ENCODE measurements around the gene HBS1L. TPM values are rescaled to one million over a fixed set of nuclear protein-coding genes. Genes with fewer than 3 reads are reported as not detected.
A peak's percentile ranks its signal among the peaks of the same experiment; 100 is the strongest.

Gene HBS1L
- total and polyA plus RNA-seq, 9 of the 15 experiments (the other 6 are each of a cell fraction or from before 2014, with no cell fraction given), result 101 to 199 (median 145) TPM

DNA sequence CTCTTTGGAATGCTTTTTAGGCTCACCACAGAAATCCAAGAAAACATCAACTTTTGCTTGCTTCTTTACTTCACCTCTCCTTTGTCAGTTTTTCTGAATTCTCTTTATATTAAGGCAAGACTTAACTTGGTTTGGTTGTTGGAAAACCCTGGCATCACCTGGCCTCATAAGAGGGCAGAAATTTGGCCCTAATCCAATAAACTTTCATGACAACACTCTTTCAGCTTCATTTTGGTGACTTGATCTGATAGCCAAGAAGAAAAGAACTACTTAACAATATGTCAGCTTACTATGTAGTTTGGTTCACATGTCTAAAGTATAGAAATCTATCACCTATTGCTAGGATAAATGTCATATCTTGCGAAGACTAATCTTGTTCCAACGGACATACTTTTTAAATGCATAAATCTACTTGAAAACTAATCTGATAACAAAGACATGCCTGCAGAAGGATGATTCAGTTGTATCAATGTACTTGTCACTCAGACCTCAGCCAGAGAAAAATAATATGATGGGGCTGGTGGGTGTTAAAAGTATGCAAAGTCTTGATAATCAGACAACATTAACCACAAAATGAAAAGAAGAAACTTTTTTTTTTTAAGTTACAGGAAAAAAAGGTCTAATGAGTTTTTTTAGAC lies 19.3 kb upstream of the HBS1L start (continued):
- TF ChIP-seq, protein P1, sequence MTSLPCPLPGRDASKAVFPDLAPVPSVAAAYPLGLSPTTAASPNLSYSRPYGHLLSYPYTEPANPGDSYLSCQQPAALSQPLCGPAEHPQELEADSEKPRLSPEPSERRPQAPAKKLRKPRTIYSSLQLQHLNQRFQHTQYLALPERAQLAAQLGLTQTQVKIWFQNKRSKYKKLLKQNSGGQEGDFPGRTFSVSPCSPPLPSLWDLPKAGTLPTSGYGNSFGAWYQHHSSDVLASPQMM (CRISPR knock-in tag; IDR thresholded peaks at IDR 0.05), result no peak
- no peak for TF ChIP-seq NCOA4 (IDR thresholded peaks at IDR 0.05; ENCODE audit: partially characterized antibody)
- TF ChIP-seq, protein P2, sequence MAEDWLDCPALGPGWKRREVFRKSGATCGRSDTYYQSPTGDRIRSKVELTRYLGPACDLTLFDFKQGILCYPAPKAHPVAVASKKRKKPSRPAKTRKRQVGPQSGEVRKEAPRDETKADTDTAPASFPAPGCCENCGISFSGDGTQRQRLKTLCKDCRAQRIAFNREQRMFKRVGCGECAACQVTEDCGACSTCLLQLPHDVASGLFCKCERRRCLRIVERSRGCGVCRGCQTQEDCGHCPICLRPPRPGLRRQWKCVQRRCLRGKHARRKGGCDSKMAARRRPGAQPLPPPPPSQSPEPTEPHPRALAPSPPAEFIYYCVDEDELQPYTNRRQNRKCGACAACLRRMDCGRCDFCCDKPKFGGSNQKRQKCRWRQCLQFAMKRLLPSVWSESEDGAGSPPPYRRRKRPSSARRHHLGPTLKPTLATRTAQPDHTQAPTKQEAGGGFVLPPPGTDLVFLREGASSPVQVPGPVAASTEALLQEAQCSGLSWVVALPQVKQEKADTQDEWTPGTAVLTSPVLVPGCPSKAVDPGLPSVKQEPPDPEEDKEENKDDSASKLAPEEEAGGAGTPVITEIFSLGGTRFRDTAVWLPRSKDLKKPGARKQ (CRISPR knock-in tag; IDR thresholded peaks at IDR 0.05), result no peak
- no peak for TF ChIP-seq SMC3 (conservative IDR thresholded peaks at IDR 0.05; ENCODE audit: insufficient read depth, low read depth, low read length)
- TF ChIP-seq, protein P3, sequence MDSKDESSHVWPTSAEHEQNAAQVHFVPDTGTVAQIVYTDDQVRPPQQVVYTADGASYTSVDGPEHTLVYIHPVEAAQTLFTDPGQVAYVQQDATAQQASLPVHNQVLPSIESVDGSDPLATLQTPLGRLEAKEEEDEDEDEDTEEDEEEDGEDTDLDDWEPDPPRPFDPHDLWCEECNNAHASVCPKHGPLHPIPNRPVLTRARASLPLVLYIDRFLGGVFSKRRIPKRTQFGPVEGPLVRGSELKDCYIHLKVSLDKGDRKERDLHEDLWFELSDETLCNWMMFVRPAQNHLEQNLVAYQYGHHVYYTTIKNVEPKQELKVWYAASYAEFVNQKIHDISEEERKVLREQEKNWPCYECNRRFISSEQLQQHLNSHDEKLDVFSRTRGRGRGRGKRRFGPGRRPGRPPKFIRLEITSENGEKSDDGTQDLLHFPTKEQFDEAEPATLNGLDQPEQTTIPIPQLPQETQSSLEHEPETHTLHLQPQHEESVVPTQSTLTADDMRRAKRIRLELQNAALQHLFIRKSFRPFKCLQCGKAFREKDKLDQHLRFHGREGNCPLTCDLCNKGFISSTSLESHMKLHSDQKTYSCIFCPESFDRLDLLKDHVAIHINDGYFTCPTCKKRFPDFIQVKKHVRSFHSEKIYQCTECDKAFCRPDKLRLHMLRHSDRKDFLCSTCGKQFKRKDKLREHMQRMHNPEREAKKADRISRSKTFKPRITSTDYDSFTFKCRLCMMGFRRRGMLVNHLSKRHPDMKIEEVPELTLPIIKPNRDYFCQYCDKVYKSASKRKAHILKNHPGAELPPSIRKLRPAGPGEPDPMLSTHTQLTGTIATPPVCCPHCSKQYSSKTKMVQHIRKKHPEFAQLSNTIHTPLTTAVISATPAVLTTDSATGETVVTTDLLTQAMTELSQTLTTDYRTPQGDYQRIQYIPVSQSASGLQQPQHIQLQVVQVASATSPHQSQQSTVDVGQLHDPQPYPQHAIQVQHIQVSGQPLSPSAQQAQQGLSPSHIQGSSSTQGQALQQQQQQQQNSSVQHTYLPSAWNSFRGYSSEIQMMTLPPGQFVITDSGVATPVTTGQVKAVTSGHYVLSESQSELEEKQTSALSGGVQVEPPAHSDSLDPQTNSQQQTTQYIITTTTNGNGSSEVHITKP (IDR thresholded peaks at IDR 0.05; ENCODE audit: partially characterized antibody), result no peak
- no peak for TF ChIP-seq NFYB (IDR thresholded peaks at IDR 0.05; ENCODE audit: extremely low read depth, insufficient read length)
- no peak for TF ChIP-seq ILF3 (IDR thresholded peaks at IDR 0.05; ENCODE audit: borderline replicate concordance)
- TF ChIP-seq SOX6 (IDR thresholded peaks at IDR 0.05), result peak; percentile 86
- no peak for TF ChIP-seq BRCA1 (IDR thresholded peaks at IDR 0.05)
- TF ChIP-seq BRCA1 (CRISPR knock-in tag; IDR thresholded peaks at IDR 0.05), result no peak
- TF ChIP-seq ZNF184 (CRISPR knock-in tag; IDR thresholded peaks at IDR 0.05), result no peak
- peak; percentile 72 for TF ChIP-seq NFE2 (IDR thresholded peaks at IDR 0.05; ENCODE audit: low read depth)
- peak; percentile 89 for TF ChIP-seq EP300 (IDR thresholded peaks at IDR 0.05; ENCODE audit: low read length)
- peak; percentile 90 for TF ChIP-seq GATAD2B (IDR thresholded peaks at IDR 0.05; ENCODE audit: borderline replicate concordance)
- TF ChIP-seq, protein P4, sequence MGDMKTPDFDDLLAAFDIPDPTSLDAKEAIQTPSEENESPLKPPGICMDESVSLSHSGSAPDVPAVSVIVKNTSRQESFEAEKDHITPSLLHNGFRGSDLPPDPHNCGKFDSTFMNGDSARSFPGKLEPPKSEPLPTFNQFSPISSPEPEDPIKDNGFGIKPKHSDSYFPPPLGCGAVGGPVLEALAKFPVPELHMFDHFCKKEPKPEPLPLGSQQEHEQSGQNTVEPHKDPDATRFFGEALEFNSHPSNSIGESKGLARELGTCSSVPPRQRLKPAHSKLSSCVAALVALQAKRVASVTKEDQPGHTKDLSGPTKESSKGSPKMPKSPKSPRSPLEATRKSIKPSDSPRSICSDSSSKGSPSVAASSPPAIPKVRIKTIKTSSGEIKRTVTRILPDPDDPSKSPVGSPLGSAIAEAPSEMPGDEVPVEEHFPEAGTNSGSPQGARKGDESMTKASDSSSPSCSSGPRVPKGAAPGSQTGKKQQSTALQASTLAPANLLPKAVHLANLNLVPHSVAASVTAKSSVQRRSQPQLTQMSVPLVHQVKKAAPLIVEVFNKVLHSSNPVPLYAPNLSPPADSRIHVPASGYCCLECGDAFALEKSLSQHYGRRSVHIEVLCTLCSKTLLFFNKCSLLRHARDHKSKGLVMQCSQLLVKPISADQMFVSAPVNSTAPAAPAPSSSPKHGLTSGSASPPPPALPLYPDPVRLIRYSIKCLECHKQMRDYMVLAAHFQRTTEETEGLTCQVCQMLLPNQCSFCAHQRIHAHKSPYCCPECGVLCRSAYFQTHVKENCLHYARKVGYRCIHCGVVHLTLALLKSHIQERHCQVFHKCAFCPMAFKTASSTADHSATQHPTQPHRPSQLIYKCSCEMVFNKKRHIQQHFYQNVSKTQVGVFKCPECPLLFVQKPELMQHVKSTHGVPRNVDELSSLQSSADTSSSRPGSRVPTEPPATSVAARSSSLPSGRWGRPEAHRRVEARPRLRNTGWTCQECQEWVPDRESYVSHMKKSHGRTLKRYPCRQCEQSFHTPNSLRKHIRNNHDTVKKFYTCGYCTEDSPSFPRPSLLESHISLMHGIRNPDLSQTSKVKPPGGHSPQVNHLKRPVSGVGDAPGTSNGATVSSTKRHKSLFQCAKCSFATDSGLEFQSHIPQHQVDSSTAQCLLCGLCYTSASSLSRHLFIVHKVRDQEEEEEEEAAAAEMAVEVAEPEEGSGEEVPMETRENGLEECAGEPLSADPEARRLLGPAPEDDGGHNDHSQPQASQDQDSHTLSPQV (IDR thresholded peaks at IDR 0.05), result peak; percentile 65; the same call in 1 of the 2 replicates
- no peak for TF ChIP-seq BMI1 (IDR thresholded peaks at IDR 0.05; ENCODE audit: low read length)
